GM12874 (cell line): ENCODE data around the gene NCAPH2.

ENCODE experiments used
- TF ChIP-seq, protein P1 (sequence below): IDR thresholded peaks from 2 replicates; pipeline ENCODE4 v1.5.1; 2011; ENCODE audit warnings: low read depth, mild to moderate bottlenecking, control low read depth, low read length, moderate library complexity; ENCODE audit not compliant: insufficient read depth

The NCAPH2 gene

GRCh38 chr22:50489363-50490243, 18.4 kb upstream of the NCAPH2 start:
- TF ChIP-seq, protein P1, sequence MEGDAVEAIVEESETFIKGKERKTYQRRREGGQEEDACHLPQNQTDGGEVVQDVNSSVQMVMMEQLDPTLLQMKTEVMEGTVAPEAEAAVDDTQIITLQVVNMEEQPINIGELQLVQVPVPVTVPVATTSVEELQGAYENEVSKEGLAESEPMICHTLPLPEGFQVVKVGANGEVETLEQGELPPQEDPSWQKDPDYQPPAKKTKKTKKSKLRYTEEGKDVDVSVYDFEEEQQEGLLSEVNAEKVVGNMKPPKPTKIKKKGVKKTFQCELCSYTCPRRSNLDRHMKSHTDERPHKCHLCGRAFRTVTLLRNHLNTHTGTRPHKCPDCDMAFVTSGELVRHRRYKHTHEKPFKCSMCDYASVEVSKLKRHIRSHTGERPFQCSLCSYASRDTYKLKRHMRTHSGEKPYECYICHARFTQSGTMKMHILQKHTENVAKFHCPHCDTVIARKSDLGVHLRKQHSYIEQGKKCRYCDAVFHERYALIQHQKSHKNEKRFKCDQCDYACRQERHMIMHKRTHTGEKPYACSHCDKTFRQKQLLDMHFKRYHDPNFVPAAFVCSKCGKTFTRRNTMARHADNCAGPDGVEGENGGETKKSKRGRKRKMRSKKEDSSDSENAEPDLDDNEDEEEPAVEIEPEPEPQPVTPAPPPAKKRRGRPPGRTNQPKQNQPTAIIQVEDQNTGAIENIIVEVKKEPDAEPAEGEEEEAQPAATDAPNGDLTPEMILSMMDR: no peak

DNA sequence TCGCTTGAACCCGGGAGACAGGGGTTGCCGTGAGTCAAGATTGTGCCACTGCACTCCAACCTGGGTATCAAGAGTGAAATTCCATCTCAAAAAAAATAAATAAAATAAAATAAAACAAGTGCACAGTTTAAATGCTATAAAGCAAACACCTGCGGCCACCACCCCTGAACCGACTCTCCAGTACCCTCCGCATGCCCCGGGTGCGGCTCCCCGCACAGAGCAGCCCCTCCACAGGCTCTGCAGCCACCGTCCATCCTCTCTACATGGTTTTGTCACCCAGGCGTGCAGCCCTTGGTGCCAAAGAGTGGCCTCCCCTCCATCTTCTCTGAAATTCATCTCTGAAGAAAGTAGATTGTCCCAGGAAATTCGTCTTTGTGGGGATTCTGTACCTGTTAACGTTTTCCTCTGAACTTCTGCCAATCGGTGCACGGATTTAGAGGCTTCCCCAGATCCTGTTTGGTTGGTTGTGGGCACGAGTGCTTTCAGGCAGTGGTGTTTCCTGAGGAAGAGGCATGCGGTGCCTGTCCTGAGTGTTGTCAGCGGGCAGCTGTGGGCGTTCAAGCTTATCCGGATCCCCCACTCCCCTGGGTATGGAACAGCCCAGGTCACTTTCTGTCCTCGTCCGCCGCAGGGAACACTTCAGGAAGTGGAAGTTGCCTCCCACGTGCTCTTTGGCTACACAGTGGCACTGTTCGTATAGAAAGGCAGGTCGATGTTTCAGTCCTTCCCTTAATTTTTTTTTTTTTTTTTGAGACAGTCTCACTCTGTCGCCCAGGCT, 17.3 kb upstream of the NCAPH2 start:
- TF ChIP-seq, protein P1: no peak

GRCh38 chr22:50497093-50497492, 10.9 kb upstream of the NCAPH2 start:
- TF ChIP-seq, protein P1: no peak

DNA sequence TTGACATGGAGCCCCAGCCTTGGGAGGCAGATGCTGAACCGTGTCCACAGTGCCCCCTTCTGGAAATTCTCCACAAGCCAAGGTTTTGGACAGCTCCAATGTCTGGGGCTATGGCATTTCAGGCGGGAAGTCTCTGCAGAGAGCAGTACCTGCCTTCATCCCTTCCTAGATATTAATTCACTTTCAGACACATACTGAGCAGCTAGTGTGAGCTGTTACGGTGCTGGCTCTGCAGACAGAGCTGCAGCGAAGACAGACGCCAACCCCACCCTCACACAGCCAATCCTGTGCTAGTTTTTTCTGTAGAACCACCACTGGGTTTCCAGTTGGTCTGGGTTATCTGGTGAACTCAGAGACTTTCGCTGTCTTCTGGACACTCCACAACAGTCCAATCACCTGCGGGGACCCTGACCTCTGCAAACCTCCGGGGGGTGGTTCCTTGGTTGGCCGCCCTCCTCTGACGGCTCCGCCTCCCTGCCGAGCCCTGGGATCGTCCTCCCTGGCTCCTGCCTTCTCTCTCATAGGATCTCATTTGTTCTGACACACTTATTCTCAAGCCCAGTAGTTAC, 9.6 kb upstream of the NCAPH2 start:
- TF ChIP-seq, protein P1: peak; percentile 69

GRCh38 chr22:50500452-50500851, 7.6 kb upstream of the NCAPH2 start:
- TF ChIP-seq, protein P1: no peak

GRCh38 chr22:50502096-50502495, 5.9 kb upstream of the NCAPH2 start:
- TF ChIP-seq, protein P1: no peak
